Upper lobe of left lung (tissue), 4 donors: ENCODE results near the gene OTUD7B.

Experiments
- EP300 ChIP-seq, 4 donors: sonication (generic); formaldehyde crosslinking; IDR thresholded peaks; one replicate each; pipeline ENCODE4 v1.5.1; 2017; ENCODE audit warnings: antibody characterized with exemption in 4 of 4, control low read depth in 2 of 4
- POLR2A ChIP-seq, 4 donors: fragments of 450-650 bp; IDR thresholded peaks; one replicate each; pipeline ENCODE4 v1.5.1; 2016 to 2017; ENCODE audit warnings: antibody characterized with exemption in 4 of 4, mild to moderate bottlenecking in 2 of 4
- POLR2AphosphoS5 ChIP-seq, 2 donors: sonication (generic); formaldehyde crosslinking; IDR thresholded peaks; one replicate each; pipeline ENCODE4 v1.5.1; 2017; ENCODE audit warnings: antibody characterized with exemption in 2 of 2
- TF ChIP-seq, protein P1 (sequence below), 6 experiments: fragments of 450-650 bp in 4 of 6; fragments of 200-600 bp in 2 of 6; sonication (generic) in 2 of 6; IDR thresholded peaks; one replicate each; pipeline ENCODE4 v1.5.1; 2016 to 2019; ENCODE audit warnings: antibody characterized with exemption in 6 of 6

DNA sequence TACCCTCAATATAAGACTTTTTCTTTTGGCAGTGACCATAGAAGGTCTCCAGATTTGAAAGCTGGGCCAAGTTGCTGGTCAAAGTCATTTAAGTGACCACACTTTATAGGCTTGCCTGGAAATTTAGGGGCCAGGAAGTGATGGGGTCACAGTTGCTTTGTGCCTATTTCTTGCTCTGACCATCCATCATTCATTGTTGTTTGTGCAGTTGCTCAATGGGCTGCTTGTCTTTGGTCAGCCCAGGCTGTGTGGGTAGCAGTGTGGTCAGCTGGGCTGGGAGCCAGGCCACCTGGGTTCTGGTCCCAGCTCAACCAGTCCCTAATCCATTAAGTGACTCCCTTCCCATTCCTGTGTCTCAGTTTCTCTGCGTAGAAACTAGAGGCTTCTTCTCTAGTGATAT lies 2.1 kb upstream of the OTUD7B start:
- TF ChIP-seq, protein P1, sequence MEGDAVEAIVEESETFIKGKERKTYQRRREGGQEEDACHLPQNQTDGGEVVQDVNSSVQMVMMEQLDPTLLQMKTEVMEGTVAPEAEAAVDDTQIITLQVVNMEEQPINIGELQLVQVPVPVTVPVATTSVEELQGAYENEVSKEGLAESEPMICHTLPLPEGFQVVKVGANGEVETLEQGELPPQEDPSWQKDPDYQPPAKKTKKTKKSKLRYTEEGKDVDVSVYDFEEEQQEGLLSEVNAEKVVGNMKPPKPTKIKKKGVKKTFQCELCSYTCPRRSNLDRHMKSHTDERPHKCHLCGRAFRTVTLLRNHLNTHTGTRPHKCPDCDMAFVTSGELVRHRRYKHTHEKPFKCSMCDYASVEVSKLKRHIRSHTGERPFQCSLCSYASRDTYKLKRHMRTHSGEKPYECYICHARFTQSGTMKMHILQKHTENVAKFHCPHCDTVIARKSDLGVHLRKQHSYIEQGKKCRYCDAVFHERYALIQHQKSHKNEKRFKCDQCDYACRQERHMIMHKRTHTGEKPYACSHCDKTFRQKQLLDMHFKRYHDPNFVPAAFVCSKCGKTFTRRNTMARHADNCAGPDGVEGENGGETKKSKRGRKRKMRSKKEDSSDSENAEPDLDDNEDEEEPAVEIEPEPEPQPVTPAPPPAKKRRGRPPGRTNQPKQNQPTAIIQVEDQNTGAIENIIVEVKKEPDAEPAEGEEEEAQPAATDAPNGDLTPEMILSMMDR (IDR thresholded peaks at IDR 0.05), result no peak
- no peak for TF ChIP-seq POLR2A (IDR thresholded peaks at IDR 0.05)
- no peak for TF ChIP-seq EP300 (IDR thresholded peaks at IDR 0.05)
- TF ChIP-seq POLR2AphosphoS5 (IDR thresholded peaks at IDR 0.05), result no peak
